ENCODE measurements around the gene NMT1. TPM values are rescaled to one million over a fixed set of nuclear protein-coding genes. Genes with fewer than 3 reads are reported as not detected.

The NMT1 gene
- total and polyA plus RNA-seq, 2 of the 13 experiments (the other 11 are each of a cell fraction or from before 2014, with no cell fraction given): 75.7 to 142 TPM

- ATAC-seq (peak; percentile 21), FAIRE-seq (peak; percentile 46), DNase-seq (ENCODE audit: low spot score) (no peak)
- POLR2A ChIA-PET: interaction anchor here (0.9 to 2.4 kb wide), 5 partner anchors 10 to 39 kb away, joined by 3 to 14 read pairs (median 4); partner anchors contain the start of gene HEXIM1
- no peaks in the 10 kb centered on the region for H3K9me3 ChIP-seq (ENCODE audit: low read length)
- H3K27me3 ChIP-seq (ENCODE audit: control insufficient read depth in 1 of 2, insufficient read depth in 2 of 2, low read length in 2 of 2): no peaks in the 10 kb centered on the region
- H4K20me1 ChIP-seq (ENCODE audit: insufficient read depth, low read length): no peaks in the 10 kb centered on the region
- peaks cover 30 to 44% of the 10 kb centered on the region in 2 experiments for H3K36me3 ChIP-seq (replicated peaks in 1 of 2; ENCODE audit: control insufficient read depth in 1 of 2, insufficient read depth in 2 of 2, low read length in 2 of 2)
- peak overlapping the region; percentile 4 for H3K27ac ChIP-seq (ENCODE audit: extremely low read length, insufficient read depth, low read length)
- no peak overlapping the region for H3K9ac ChIP-seq (ENCODE audit: insufficient read depth, low read depth, low read length)
- CTCF ChIA-PET (ENCODE audit: low intra/inter-chr PET ratio, low total read pairs): interaction anchor here (0.7 to 1.9 kb wide), 2 partner anchors 24 to 27 kb away, joined by 4 to 12 read pairs; partner anchors contain the start of genes ACBD4 and PLCD3
- no peak overlapping the region for H2AFZ ChIP-seq (ENCODE audit: low read length)
- in situ Hi-C loops (cut with HindIII; ENCODE audit: extremely low pct_ligation_motif_present, low pct_unique_long_range_greater_than_20kb): loop anchor here (10.0 kb wide), 1 partner anchor 184 kb away; no protein-coding TSS in a partner anchor
- H3K4me1 ChIP-seq (ENCODE audit: insufficient read depth, low read length): peaks cover 45% of the 10 kb centered on the region
- H3K4me3 ChIP-seq (replicated peaks in 1 of 3; ENCODE audit: insufficient read depth in 1 of 3, low read depth in 2 of 3, low read length in 3 of 3): no peak overlapping the region
- WGBS (ENCODE audit: low lambda C conversion rate): 85% methylated on average over 11 of the region's 12 CpGs
- intact Hi-C loops (cut with micrococcal nuclease; ENCODE audit: unreplicated experiment): no loop called here
- no peak overlapping the region for H3K4me2 ChIP-seq (ENCODE audit: low read depth, low read length)
- BruUV-seq (replicated peaks): TSS peak; percentile 18
- H3K79me2 ChIP-seq (ENCODE audit: insufficient read depth, low read length): no peaks in the 10 kb centered on the region
- TF ChIP-seq ZNF770 (CRISPR knock-in tag; IDR thresholded peaks at IDR 0.05) (peak; percentile 31; the same call in 1 of the 2 replicates), ZNF891 (CRISPR knock-in tag; IDR thresholded peaks at IDR 0.05) (peak; percentile 57; the same call in 1 of the 2 replicates), RFXAP (CRISPR knock-in tag; IDR thresholded peaks at IDR 0.05; ENCODE audit: borderline replicate concordance) (peak; percentile 13; the same call in 1 of the 2 replicates), MXD3 (CRISPR knock-in tag; IDR thresholded peaks at IDR 0.05) (0 out of 2 replicates have a peak, but pooled peaks have one; percentile 21), ZNF605 (CRISPR knock-in tag; IDR thresholded peaks at IDR 0.05) (0 out of 2 replicates have a peak, but pooled peaks have one; percentile 59), ZNF225 (CRISPR knock-in tag; IDR thresholded peaks at IDR 0.05) (0 out of 2 replicates have a peak, but pooled peaks have one; percentile 41), STAG1 (CRISPR knock-in tag; IDR thresholded peaks at IDR 0.05) (peak; percentile 65), SP4 (CRISPR knock-in tag; IDR thresholded peaks at IDR 0.05) (0 out of 2 replicates have a peak, but pooled peaks have one; percentile 32)
- TF ChIP-seq, protein P1, sequence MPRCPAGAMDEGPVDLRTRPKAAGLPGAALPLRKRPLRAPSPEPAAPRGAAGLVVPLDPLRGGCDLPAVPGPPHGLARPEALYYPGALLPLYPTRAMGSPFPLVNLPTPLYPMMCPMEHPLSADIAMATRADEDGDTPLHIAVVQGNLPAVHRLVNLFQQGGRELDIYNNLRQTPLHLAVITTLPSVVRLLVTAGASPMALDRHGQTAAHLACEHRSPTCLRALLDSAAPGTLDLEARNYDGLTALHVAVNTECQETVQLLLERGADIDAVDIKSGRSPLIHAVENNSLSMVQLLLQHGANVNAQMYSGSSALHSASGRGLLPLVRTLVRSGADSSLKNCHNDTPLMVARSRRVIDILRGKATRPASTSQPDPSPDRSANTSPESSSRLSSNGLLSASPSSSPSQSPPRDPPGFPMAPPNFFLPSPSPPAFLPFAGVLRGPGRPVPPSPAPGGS (CRISPR knock-in tag; IDR thresholded peaks at IDR 0.05): 0 out of 2 replicates have a peak, but pooled peaks have one; percentile 39
Observed at GRCh38 chr17:45108595-45109521, 47.7 kb downstream of the NMT1 start.

Measured in HepG2 (cell line).